ENCODE results near the gene MCTP1. TPM values are rescaled to one million over a fixed set of nuclear protein-coding genes. Genes with fewer than 3 reads are reported as not detected.

Gene MCTP1
- total and polyA plus RNA-seq, 2 of the 13 experiments (the other 11 are each of a cell fraction or from before 2014, with no cell fraction given) = 0.15 to 0.48 TPM

GRCh38 chr5:95027775-95028174 is 257.1 kb downstream of the MCTP1 start:
- H3K9me3 ChIP-seq (ENCODE audit: low read length) = no peaks in the 10 kb centered on the region
- H3K4me3 ChIP-seq (replicated peaks in 1 of 3; ENCODE audit: insufficient read depth in 1 of 3, low read depth in 2 of 3, low read length in 3 of 3) = no peak overlapping the region
- H3K4me2 ChIP-seq (ENCODE audit: low read depth, low read length) = no peak overlapping the region
- H3K27me3 ChIP-seq (ENCODE audit: control insufficient read depth in 1 of 2, insufficient read depth in 2 of 2, low read length in 2 of 2) = no peaks in the 10 kb centered on the region; a peak in 1 of 5 replicates
- TF ChIP-seq SNRNP70 (IDR thresholded peaks at IDR 0.05; ENCODE audit: low read depth, low read length) = no peak
- no peak for TF ChIP-seq DNMT1 (CRISPR knock-in tag; IDR thresholded peaks at IDR 0.05)
- TF ChIP-seq ZNF296 (CRISPR knock-in tag; conservative IDR thresholded peaks at IDR 0.05) = no peak
- no peak for TF ChIP-seq POLR2AphosphoS5 (IDR thresholded peaks at IDR 0.05; ENCODE audit: low read depth, low read length)
- TF ChIP-seq ZNF280D (CRISPR knock-in tag; IDR thresholded peaks at IDR 0.05) = no peak
- TF ChIP-seq ZNF597 (CRISPR knock-in tag; IDR thresholded peaks at IDR 0.05) = no peak
- no peak for TF ChIP-seq DR1 (CRISPR knock-in tag; IDR thresholded peaks at IDR 0.05)
- TF ChIP-seq DPF2 (CRISPR knock-in tag; IDR thresholded peaks at IDR 0.05; ENCODE audit: borderline replicate concordance, low read depth) = no peak
- no peak for TF ChIP-seq ERF (CRISPR knock-in tag; IDR thresholded peaks at IDR 0.05)
- no peak for TF ChIP-seq MAZ (IDR thresholded peaks at IDR 0.05; ENCODE audit: borderline replicate concordance, low read depth, low read length)
- no peak for TF ChIP-seq MAZ (CRISPR knock-in tag; IDR thresholded peaks at IDR 0.05; ENCODE audit: low read depth)
- TF ChIP-seq RFXAP (CRISPR knock-in tag; IDR thresholded peaks at IDR 0.05; ENCODE audit: borderline replicate concordance) = no peak
- TF ChIP-seq ZNF224 (CRISPR knock-in tag; IDR thresholded peaks at IDR 0.05) = no peak
- no peak for TF ChIP-seq SIX4 (CRISPR knock-in tag; IDR thresholded peaks at IDR 0.05)
- TF ChIP-seq ZNF563 (CRISPR knock-in tag; IDR thresholded peaks at IDR 0.05) = no peak
- no peak for TF ChIP-seq MYNN (CRISPR knock-in tag; IDR thresholded peaks at IDR 0.05; ENCODE audit: low read depth)
- TF ChIP-seq IKZF4 (CRISPR knock-in tag; IDR thresholded peaks at IDR 0.05; ENCODE audit: borderline replicate concordance, low read depth, not compliant biosample characterization) = no peak
- no peak for TF ChIP-seq IRX3 (CRISPR knock-in tag; IDR thresholded peaks at IDR 0.05; ENCODE audit: borderline replicate concordance, low read depth)
- no peak for TF ChIP-seq ZNF30 (CRISPR knock-in tag; IDR thresholded peaks at IDR 0.05)
- no peak overlapping the region for H3K9ac ChIP-seq (ENCODE audit: insufficient read depth, low read depth, low read length)
- H3K36me3 ChIP-seq (replicated peaks in 1 of 2; ENCODE audit: control insufficient read depth in 1 of 2, insufficient read depth in 2 of 2, low read length in 2 of 2) = no peaks in the 10 kb centered on the region
- H2AFZ ChIP-seq (ENCODE audit: low read length) = no peak overlapping the region
- ATAC-seq = no peak
- intact Hi-C loops (cut with micrococcal nuclease; ENCODE audit: unreplicated experiment) (no loop called here), in situ Hi-C loops (cut with HindIII; ENCODE audit: extremely low pct_ligation_motif_present, low pct_unique_long_range_greater_than_20kb) (no loop called here)
- H3K4me1 ChIP-seq (ENCODE audit: insufficient read depth, low read length) = no peaks in the 10 kb centered on the region
- no peaks in the 10 kb centered on the region for H4K20me1 ChIP-seq (ENCODE audit: insufficient read depth, low read length)
- no peak overlapping the region for H3K27ac ChIP-seq (ENCODE audit: extremely low read length, insufficient read depth, low read length)
- CTCF ChIA-PET (ENCODE audit: low intra/inter-chr PET ratio, low total read pairs) = no interaction called here
- DNase-seq (ENCODE audit: low spot score) = no peak
- WGBS (ENCODE audit: low lambda C conversion rate) = 47% methylated on average over 2 of the region's 3 CpGs
- POLR2A ChIA-PET = no interaction called here
- no TSS peak for BruUV-seq (replicated peaks)
- FAIRE-seq = no peak
- H3K79me2 ChIP-seq (ENCODE audit: insufficient read depth, low read length) = no peaks in the 10 kb centered on the region
